GM21717 (cell line): ENCODE data around the gene DYNC1LI1.
"Not testable (repeated sequence)": the region's sequence is repeated elsewhere in the genome, so short reads cannot be mapped to it uniquely, and the experiment has no call there.

Experiments
- ATAC-seq: cut with Tn5 transposase; IDR thresholded peaks from one replicate; pipeline ENCODE4 v1.9.1; 2021; ENCODE audit warnings: mild to moderate bottlenecking, moderate library complexity; ENCODE audit not compliant: unreplicated experiment

The DYNC1LI1 gene

GRCh38 chr3:32584660-32585059 lies 14.0 kb upstream of the DYNC1LI1 start:
- no peak for ATAC-seq

GRCh38 chr3:32583708-32584107 lies 13.1 kb upstream of the DYNC1LI1 start:
- no peak for ATAC-seq

- not testable (repeated sequence) for ATAC-seq
Observed at GRCh38 chr3:32578669-32579068, 8.0 kb upstream of the DYNC1LI1 start.

GRCh38 chr3:32577581-32578556 lies 7.2 kb upstream of the DYNC1LI1 start:
- ATAC-seq: peak; percentile 91

GRCh38 chr3:32577174-32577573 lies 6.5 kb upstream of the DYNC1LI1 start:
- ATAC-seq: no peak

- no peak for ATAC-seq
Observed at GRCh38 chr3:32575451-32576113, 4.9 kb upstream of the DYNC1LI1 start.

- ATAC-seq: no peak
Observed at GRCh38 chr3:32571192-32571485, 481 bp upstream of the DYNC1LI1 start.

GRCh38 chr3:32569540-32570420 lies 878 bp downstream of the DYNC1LI1 start:
- peak; percentile 60 for ATAC-seq

- no peak for ATAC-seq
Observed at GRCh38 chr3:32568953-32569352, 1.7 kb downstream of the DYNC1LI1 start.

- ATAC-seq: no peak
Observed at GRCh38 chr3:32564195-32564594, 6.5 kb downstream of the DYNC1LI1 start.

- no peak for ATAC-seq
Observed at GRCh38 chr3:32562640-32563039, 8.0 kb downstream of the DYNC1LI1 start.

- no peak for ATAC-seq
Observed at GRCh38 chr3:32557640-32558352, 12.9 kb downstream of the DYNC1LI1 start.

- ATAC-seq: no peak
Observed at GRCh38 chr3:32556332-32556731, 14.3 kb downstream of the DYNC1LI1 start.

GRCh38 chr3:32553973-32554372 lies 16.7 kb downstream of the DYNC1LI1 start:
- no peak for ATAC-seq

GRCh38 chr3:32553459-32553858 lies 17.2 kb downstream of the DYNC1LI1 start:
- no peak for ATAC-seq

GRCh38 chr3:32552013-32552412 lies 18.6 kb downstream of the DYNC1LI1 start:
- no peak for ATAC-seq

GRCh38 chr3:32551496-32551895 lies 19.2 kb downstream of the DYNC1LI1 start:
- no peak for ATAC-seq

GRCh38 chr3:32551087-32551486 lies 19.6 kb downstream of the DYNC1LI1 start:
- ATAC-seq: no peak

GRCh38 chr3:32545305-32545704 lies 25.4 kb downstream of the DYNC1LI1 start:
- no peak for ATAC-seq

GRCh38 chr3:32544894-32545293 lies 25.8 kb downstream of the DYNC1LI1 start:
- ATAC-seq: no peak

GRCh38 chr3:32542807-32543206 lies 27.9 kb downstream of the DYNC1LI1 start:
- ATAC-seq: no peak
